H1 (cell line): ENCODE results near the gene CEP128.

Source experiments
- NRF1 ChIP-seq: IDR thresholded peaks from 2 replicates; pipeline ENCODE4 v1.6.1; 2011; ENCODE audit warnings: mild to moderate bottlenecking, low read depth, low read length, improper control_type of control experiment
- SP4 ChIP-seq: IDR thresholded peaks from 2 replicates; pipeline ENCODE4 v1.6.1; 2012; ENCODE audit warnings: low read length, inconsistent platforms
- SUZ12 ChIP-seq: fragments of 200-600 bp; sonication (generic); IDR thresholded peaks from 2 replicates; pipeline ENCODE4 v1.6.1; 2012; ENCODE audit warnings: mild to moderate bottlenecking, inconsistent platforms, low read length, moderate library complexity, mixed read lengths
- TF ChIP-seq, protein P1 (sequence below), 3 experiments: IDR thresholded peaks; 1 replicate in 2 of 3; 2 replicates in 1 of 3; pipeline versions ENCODE4 v1.5.1 to v1.6.1; 2011; ENCODE audit warnings: low read length in 3 of 3, mild to moderate bottlenecking in 3 of 3, inconsistent platforms in 2 of 3, low read depth in 1 of 3, moderate library complexity in 1 of 3; ENCODE audit not compliant: insufficient read depth in 1 of 3; ENCODE audit errors: control extremely low read depth in 1 of 3
- TF ChIP-seq, protein P2 (sequence below): IDR thresholded peaks from 2 replicates; pipeline ENCODE4 v1.6.1; 2012; ENCODE audit warnings: inconsistent platforms
- TF ChIP-seq, protein P3 (sequence below): IDR thresholded peaks from 2 replicates; pipeline ENCODE4 v1.6.1; 2011; ENCODE audit warnings: low read length, improper control_type of control experiment

DNA sequence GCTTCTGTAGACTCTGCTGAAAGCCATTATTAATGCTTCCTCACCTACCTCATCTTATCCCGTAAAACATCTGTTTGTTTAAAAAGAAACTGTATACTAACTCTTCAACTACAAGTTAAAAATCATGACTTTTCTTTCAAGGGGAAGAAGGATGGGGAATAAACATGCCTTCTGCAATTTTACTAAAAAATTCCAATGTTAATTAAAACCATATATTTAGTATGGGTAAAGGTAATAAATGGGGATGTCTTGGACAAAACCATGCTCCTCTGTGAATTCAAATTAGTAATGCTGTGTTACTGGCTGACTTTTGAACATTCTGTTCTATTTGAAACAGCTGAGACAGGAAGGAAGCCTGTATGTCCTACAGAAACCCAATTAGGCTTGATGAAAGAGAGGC, 419.1 kb downstream of the CEP128 start:
- TF ChIP-seq, protein P1, sequence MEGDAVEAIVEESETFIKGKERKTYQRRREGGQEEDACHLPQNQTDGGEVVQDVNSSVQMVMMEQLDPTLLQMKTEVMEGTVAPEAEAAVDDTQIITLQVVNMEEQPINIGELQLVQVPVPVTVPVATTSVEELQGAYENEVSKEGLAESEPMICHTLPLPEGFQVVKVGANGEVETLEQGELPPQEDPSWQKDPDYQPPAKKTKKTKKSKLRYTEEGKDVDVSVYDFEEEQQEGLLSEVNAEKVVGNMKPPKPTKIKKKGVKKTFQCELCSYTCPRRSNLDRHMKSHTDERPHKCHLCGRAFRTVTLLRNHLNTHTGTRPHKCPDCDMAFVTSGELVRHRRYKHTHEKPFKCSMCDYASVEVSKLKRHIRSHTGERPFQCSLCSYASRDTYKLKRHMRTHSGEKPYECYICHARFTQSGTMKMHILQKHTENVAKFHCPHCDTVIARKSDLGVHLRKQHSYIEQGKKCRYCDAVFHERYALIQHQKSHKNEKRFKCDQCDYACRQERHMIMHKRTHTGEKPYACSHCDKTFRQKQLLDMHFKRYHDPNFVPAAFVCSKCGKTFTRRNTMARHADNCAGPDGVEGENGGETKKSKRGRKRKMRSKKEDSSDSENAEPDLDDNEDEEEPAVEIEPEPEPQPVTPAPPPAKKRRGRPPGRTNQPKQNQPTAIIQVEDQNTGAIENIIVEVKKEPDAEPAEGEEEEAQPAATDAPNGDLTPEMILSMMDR (IDR thresholded peaks at IDR 0.05; ENCODE audit: control extremely low read depth in 1 of 3, insufficient read depth in 1 of 3, low read depth in 1 of 3, low read length in 3 of 3), result no peak
- TF ChIP-seq, protein P2, sequence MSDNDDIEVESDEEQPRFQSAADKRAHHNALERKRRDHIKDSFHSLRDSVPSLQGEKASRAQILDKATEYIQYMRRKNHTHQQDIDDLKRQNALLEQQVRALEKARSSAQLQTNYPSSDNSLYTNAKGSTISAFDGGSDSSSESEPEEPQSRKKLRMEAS, result no peak
- TF ChIP-seq NRF1 (no peak), SUZ12 (no peak), SP4 (no peak)
- TF ChIP-seq, protein P3, sequence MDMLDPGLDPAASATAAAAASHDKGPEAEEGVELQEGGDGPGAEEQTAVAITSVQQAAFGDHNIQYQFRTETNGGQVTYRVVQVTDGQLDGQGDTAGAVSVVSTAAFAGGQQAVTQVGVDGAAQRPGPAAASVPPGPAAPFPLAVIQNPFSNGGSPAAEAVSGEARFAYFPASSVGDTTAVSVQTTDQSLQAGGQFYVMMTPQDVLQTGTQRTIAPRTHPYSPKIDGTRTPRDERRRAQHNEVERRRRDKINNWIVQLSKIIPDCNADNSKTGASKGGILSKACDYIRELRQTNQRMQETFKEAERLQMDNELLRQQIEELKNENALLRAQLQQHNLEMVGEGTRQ, result no peak
